Cardiac muscle cell (in vitro differentiated cells and primary cell): ENCODE results near the gene AFAP1L1. TPM values are rescaled to one million over a fixed set of nuclear protein-coding genes. Genes with fewer than 3 reads are reported as not detected.

Source experiments
- DNase-seq, 2 donors: peaks; one replicate each; pipeline versions ENCODE4 v3.0.0 to v3.0.0-alpha.2; 2010 to 2017; ENCODE audit warnings: low read depth in 1 of 2, low spot score in 1 of 2
- H3K27ac ChIP-seq: fragments of 200-600 bp; sonication (generic); 2 replicates; pipeline ENCODE4 v1.5.1; 2016
- H3K27me3 ChIP-seq: fragments of 200-600 bp; sonication (generic); 2 replicates; pipeline ENCODE4 v1.6.0; 2016; ENCODE audit warnings: control low read depth
- H3K36me3 ChIP-seq: fragments of 200-600 bp; sonication (generic); 2 replicates; pipeline ENCODE4 v1.5.1; 2016; ENCODE audit warnings: control low read depth
- H3K4me1 ChIP-seq: fragments of 200-600 bp; sonication (generic); 2 replicates; pipeline ENCODE4 v1.8.1; 2017; ENCODE audit warnings: low read depth, mild to moderate bottlenecking, mixed run types
- H3K4me3 ChIP-seq: fragments of 200-600 bp; sonication (generic); 2 replicates; pipeline ENCODE4 v1.5.1; 2016; ENCODE audit warnings: mild to moderate bottlenecking
- H3K9me3 ChIP-seq: fragments of 200-600 bp; sonication (generic); 2 replicates; pipeline ENCODE4 v1.5.1; 2017; ENCODE audit warnings: low read depth, mild to moderate bottlenecking, control low read depth
- CTCF ChIP-seq: IDR thresholded peaks from 2 replicates; pipeline ENCODE4 v1.5.1; 2012; ENCODE audit warnings: low read depth, mild to moderate bottlenecking, low read length
- polyA plus RNA-seq: library from polyadenylated mRNA; unstranded; fragments of >200 nt; fragmentation: Nextera tagmentation; extraction: Ambion mirVana; gene quantifications from 2 replicates; pipeline ENCODE4 v1.2.1, GENCODE V29; 2016
- total RNA-seq: library from RNA; depleted of rRNA; stranded (reverse); fragments of >200 nt; gene quantifications from 2 replicates; pipeline ENCODE4 v1.2.3, GENCODE V29; 2016

The AFAP1L1 gene
- total and polyA plus RNA-seq, 2 experiments from 2014 or later, result 24.0 to 39.3 TPM

- Histone ChIP-seq H3K4me1 (no peaks in the 10 kb centered on the region), H3K27ac (no peak overlapping the region), H3K36me3 (no peaks in the 10 kb centered on the region), H3K4me3 (no peak overlapping the region), H3K27me3 (peaks cover 27% of the 10 kb centered on the region), H3K9me3 (no peaks in the 10 kb centered on the region)
- TF ChIP-seq CTCF, result no peak
- DNase-seq, result no peak
These were observed 42.2 kb upstream of the AFAP1L1 start for GRCh38 chr5:149229298-149229937.

DNA sequence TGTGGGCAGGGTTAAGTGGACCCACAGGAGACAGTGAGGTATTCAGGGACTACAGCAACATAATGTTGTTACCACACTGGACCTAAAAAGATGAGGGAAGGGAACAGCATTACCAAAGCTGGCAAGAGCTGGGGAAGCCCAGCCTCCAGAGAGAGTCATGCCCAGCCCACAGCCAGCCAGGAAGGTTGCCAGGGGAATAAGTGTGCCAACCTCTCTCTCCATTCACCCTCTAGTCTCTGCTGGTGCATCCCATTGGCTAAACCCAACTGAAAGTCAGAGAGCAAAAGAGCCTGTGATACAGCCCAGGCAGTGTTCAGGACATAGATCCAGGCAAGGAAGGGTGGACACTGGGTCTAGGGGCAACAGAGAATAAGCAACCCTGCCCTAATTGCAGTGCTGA, 35.8 kb upstream of the AFAP1L1 start:
- H3K27me3 ChIP-seq, result peaks cover 65% of the 10 kb centered on the region
- no peaks in the 10 kb centered on the region for H3K9me3 ChIP-seq
- H3K4me1 ChIP-seq, result no peaks in the 10 kb centered on the region
- H3K27ac ChIP-seq, result no peak overlapping the region
- TF ChIP-seq CTCF, result no peak
- DNase-seq, result no peak
- no peaks in the 10 kb centered on the region for H3K36me3 ChIP-seq
- no peak overlapping the region for H3K4me3 ChIP-seq

DNA sequence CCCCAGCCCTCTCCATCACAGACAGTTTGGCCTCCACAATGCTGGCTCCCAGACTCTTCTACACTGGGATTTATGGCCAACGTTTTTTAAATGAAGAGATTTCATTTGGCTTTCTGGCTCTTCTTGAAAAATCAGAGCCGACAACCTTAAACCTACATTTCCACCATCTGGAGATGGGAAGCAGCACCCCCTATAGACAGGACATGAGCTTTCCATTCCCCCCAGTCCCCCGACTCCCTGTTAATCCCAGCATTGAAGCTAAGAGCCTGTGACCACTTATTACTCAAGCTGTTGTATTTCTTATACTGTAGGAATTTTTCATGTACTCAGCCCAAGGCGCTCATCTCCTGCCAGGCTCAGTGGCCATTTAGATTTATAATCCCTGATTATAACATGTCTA, 34.0 kb upstream of the AFAP1L1 start:
- Histone ChIP-seq H3K4me1 (no peaks in the 10 kb centered on the region), H3K27me3 (peaks cover 60% of the 10 kb centered on the region), H3K9me3 (no peaks in the 10 kb centered on the region), H3K36me3 (no peaks in the 10 kb centered on the region), H3K4me3 (no peak overlapping the region), H3K27ac (no peak overlapping the region)
- TF ChIP-seq CTCF, result no peak
- DNase-seq, result no peak

DNA sequence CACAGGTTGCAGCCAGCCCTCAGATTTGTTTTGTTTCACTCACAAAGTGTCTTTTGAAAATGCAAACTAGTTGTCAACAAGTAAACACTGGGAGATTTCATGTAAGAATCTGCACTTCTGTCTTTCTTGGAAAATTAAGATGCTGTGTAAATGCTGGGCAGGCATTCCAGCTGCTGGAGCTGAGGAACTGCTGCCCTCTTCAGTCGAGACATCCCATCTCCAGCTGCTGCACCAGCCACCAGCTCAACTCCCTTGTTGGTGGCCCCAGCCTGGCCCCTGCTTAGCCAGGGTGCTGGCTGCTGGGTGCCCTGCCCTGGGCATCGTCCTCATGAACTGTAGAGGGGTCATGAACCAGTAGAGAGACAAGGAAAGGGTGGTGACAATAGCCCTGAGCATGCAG, 33.1 kb upstream of the AFAP1L1 start:
- no peak overlapping the region for H3K27ac ChIP-seq
- no peaks in the 10 kb centered on the region for H3K4me1 ChIP-seq
- TF ChIP-seq CTCF, result peak; percentile 26
- no peaks in the 10 kb centered on the region for H3K9me3 ChIP-seq
- peaks cover 59% of the 10 kb centered on the region for H3K27me3 ChIP-seq
- no peak overlapping the region for H3K4me3 ChIP-seq
- DNase-seq, result peak in 1 of 2 donors; percentile 36
- no peaks in the 10 kb centered on the region for H3K36me3 ChIP-seq

- Histone ChIP-seq H3K4me1 (no peaks in the 10 kb centered on the region), H3K36me3 (no peaks in the 10 kb centered on the region), H3K27me3 (peaks cover 58% of the 10 kb centered on the region), H3K9me3 (no peaks in the 10 kb centered on the region), H3K27ac (no peak overlapping the region), H3K4me3 (no peak overlapping the region)
- TF ChIP-seq CTCF, result no peak
- DNase-seq, result no peak
These were observed 31.7 kb upstream of the AFAP1L1 start for GRCh38 chr5:149239917-149240316.
